Cardiac fibroblast (primary cell): ENCODE data around the gene FOLH1.
"Not testable (repeated sequence)": the region's sequence is repeated elsewhere in the genome, so short reads cannot be mapped to it uniquely, and the experiment has no call there.

ENCODE experiments used
- DNase-seq, 2 donors: peaks; one replicate each; pipeline versions ENCODE4 v3.0.0 to v3.0.0-alpha.2; 2010; ENCODE audit warnings: low read depth in 2 of 2
- H3K4me3 ChIP-seq, 2 donors: replicated peaks in 1 of 2; 1 replicate in 1 of 2; 2 replicates in 1 of 2; pipeline ENCODE4 v1.5.1; 2011; ENCODE audit warnings: low read depth in 2 of 2, low read length in 2 of 2, mild to moderate bottlenecking in 2 of 2, moderate library complexity in 1 of 2
- CTCF ChIP-seq: IDR thresholded peaks from one replicate; pipeline ENCODE4 v1.5.1; 2011; ENCODE audit warnings: low read depth, mild to moderate bottlenecking, low read length, inconsistent platforms

The FOLH1 gene

GRCh38 chr11:49208006-49208721 lies at the start of gene FOLH1:
TSS of gene FOLH1 (minus strand) at chr11:49208602. CDS start at chr11:49208409, 193 bp downstream.
- TF ChIP-seq CTCF, result no peak
- peak within 1 kb of the TSS; percentile 13 to 26 for H3K4me3 ChIP-seq
- DNase-seq, result peak; percentile 7 to 18

DNA sequence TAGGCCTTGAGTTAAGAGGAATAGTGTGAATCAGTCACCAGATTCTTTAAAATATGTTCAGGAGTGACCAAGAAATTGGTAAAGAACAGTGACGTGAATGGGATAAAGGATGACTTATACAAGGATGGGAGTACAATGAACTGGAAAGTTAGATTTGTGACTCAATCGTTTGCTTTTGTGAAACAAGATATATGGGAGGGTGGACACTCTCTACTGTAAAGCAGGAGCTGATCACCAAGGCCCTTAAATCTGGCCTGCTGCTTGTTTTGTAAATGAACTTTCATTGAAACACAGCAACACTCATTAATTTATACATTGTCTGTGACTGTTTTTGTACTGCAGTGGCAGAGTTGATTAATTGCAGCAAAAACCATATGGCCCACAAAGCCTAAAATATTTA lies 46.7 kb upstream of the FOLH1 start:
- H3K4me3 ChIP-seq, DNase-seq: not testable (repeated sequence)

DNA sequence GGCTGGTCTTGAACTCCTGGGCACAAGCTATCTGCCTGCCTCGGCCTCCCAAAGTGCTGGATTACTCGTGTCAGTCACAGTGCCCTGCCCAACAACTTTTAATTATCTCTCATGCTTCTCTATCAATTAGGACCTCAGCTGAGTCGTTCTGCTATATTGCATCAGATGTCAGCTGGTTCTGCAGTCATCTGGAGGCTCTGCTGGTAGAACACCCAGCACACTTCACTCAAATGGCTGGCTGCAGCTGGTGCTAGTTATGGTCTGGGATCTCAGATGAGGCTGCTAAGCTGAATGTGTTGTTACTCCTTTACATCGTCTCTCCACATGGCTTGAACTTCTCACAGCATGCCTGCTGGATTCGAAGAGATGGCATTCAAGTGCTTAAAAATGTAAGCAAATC lies 42.8 kb upstream of the FOLH1 start:
- DNase-seq, H3K4me3 ChIP-seq: not testable (repeated sequence)

DNA sequence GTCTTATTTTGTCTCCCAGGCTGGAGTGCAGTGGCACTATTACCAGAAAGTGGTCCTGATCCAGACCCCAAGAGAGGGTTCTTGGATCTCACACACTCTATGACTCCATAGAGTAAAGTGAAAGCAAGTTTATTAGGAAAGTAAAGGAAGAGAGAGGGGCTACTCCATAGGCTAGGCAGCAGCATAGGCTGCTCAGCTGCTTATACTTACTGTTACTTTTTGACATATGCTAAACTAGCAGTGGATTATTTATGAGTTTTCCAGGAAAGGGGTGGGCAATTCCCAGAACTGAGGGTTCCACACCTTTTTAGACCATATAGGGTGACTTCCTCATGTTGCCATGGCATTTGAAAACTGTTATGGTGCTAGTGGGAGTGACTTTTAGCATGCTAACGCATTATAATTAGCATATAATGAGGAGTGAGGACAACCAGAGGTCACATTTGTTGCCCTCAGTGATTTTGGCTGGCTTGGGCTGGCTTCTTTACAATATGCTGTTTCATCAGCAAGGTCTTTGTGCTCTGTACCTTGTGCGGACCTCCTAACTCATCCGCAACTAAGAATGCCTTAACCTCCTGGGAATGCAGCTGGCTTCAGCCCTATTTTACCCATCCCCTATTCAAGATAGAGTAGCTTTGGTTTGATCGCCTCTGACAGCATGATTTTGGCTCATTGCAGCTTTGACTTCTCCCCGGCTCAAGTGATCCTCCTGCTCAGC lies 42.2 kb upstream of the FOLH1 start:
- DNase-seq, H3K4me3 ChIP-seq: not testable (repeated sequence)

DNA sequence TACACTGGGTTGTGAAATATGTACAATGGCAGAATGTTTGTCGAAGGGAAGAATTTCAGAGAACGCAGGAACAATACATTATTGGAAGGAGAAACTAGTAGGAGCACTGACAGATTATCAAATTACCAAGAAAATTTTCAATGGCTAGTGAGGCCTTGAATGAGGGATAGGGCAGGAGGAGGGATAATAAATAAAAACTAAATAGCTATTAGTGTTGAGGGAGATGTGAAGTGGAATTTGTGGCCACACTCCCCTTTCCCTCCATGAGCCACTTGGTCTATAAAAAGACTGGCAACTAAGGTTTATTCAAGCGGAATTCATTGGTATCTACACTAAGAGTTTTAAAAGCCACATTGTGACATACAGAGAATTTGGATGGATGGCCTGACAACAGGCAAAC lies 41.0 kb upstream of the FOLH1 start:
- not testable (repeated sequence) for DNase-seq, H3K4me3 ChIP-seq

DNA sequence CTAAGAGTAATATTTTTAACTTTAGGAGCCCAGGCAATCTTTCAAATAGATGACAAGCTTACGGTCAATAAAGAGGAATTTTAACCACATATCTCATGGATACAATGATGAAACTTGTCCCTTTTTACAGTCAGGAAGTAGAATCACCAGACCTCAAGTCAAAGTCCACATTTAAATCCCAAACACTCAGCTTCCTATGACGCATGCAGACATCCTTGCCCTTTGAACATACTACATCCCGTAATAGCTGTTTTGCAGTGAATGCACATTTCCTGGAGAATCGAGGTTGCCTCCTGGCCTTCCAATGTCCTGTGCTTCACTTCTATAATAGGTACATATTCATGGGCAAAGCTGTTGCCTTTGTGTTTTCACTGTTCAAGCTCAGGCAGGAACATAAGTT lies 25.3 kb upstream of the FOLH1 start:
- H3K4me3 ChIP-seq, DNase-seq: not testable (repeated sequence)

DNA sequence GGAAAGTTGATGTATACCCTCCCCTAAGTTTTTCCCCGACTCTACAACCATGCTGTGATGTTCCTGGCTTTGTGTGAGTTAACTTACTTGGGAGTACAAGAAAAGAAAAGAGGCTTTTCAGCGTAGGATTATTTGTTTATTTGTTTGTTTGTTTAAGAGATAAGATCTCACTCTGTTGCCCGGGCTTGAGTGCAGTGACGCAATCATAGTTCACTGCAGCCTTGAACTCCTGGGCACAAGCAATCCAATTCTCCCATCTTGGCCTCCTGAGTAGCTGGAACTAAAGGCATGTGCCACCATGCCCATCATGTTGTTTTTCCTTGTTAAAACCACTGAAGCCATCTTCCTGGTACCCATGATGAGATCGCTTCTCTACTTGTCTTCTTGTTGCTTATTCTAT lies 24.6 kb upstream of the FOLH1 start:
- not testable (repeated sequence) for DNase-seq, H3K4me3 ChIP-seq

GRCh38 chr11:49231725-49232124 lies 23.3 kb upstream of the FOLH1 start:
- H3K4me3 ChIP-seq, DNase-seq: not testable (repeated sequence)

GRCh38 chr11:49230534-49230933 lies 22.1 kb upstream of the FOLH1 start:
- DNase-seq, H3K4me3 ChIP-seq: not testable (repeated sequence)

- not testable (repeated sequence) for DNase-seq, H3K4me3 ChIP-seq
Measured at GRCh38 chr11:49230001-49230400, 21.6 kb upstream of the FOLH1 start.

- not testable (repeated sequence) for DNase-seq, H3K4me3 ChIP-seq
Measured at GRCh38 chr11:49229136-49229535, 20.7 kb upstream of the FOLH1 start.

DNA sequence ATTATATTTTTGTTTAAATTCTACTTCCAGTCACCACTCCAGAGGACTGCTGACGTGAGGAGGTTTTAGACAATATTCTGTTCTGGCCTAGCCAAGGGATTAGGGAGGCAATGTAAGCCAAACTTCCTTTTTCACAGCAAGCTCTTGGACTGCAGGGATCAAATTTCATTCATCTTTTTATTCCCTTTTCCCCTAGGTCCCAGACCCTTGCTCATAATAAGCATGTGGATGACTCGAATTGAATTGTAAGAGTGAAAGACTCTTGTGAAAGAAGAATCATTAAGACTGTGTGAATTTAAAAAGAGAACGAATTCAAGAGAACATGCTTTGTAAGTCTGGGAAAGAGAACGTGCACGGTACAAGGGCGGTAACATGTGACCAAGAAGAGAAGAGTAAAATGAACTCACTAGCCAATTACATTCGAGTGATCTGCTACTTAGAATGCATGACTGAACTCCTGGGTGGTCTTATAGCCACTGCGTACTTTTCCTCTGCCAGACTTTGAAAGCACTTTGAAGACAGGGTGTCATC lies 16.9 kb upstream of the FOLH1 start:
- H3K4me3 ChIP-seq, DNase-seq: not testable (repeated sequence)

DNA sequence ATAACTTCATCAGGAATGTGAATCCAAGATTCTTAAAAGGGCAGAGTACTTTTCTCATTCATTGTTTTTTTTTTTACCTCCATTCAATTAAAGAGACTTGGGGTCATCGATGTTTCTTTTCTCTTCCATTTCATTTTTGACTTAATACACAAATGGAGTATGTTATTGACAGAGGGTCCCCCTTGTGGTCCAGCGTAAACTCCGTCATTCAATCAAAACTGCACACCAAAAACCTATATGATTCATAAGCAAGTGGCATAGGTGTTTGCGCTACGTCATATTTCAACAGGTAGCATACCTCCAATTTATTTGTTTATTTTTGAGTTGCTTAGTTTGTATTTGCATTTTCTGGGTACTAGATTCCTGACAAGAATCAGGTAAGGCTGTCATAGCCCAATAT lies 12.7 kb upstream of the FOLH1 start:
- no peak for TF ChIP-seq CTCF
- DNase-seq, result no peak
- H3K4me3 ChIP-seq, result no peak overlapping the region
